SK-N-MC (cell line): ENCODE data around the gene CYB561.

Experiments
- DNase-seq: peaks from one replicate; pipeline ENCODE4 v3.0.0-alpha.2; 2011; ENCODE audit warnings: low read depth, low spot score
- H3K27ac ChIP-seq: fragments of 200-600 bp; sonication (generic); 2 replicates; pipeline ENCODE4 v1.5.1; 2016; ENCODE audit warnings: mixed run types
- H3K36me3 ChIP-seq: fragments of 200-600 bp; sonication (generic); 2 replicates; pipeline ENCODE4 v1.6.1; 2017; ENCODE audit warnings: antibody characterized with exemption, low read length, mixed read lengths; ENCODE audit not compliant: insufficient read depth
- H3K4me3 ChIP-seq: fragments of 200-600 bp; sonication (generic); 2 replicates; pipeline ENCODE4 v1.5.1; 2016
- H3K9ac ChIP-seq: fragments of 200-600 bp; sonication (generic); 2 replicates; pipeline ENCODE4 v1.8.0; 2017; ENCODE audit warnings: mixed run types, mixed read lengths; ENCODE audit not compliant: insufficient read length
- H3K9me3 ChIP-seq: fragments of 200-600 bp; sonication (generic); 2 replicates; pipeline ENCODE4 v1.6.1; 2017; ENCODE audit warnings: low read depth, mild to moderate bottlenecking, antibody characterized with exemption, low read length, moderate library complexity, mixed read lengths
- EZH2 ChIP-seq: fragments of 200-600 bp; sonication (generic); IDR thresholded peaks from one replicate; pipeline ENCODE4 v1.6.1; 2017; ENCODE audit warnings: antibody characterized with exemption
- FOXP2 ChIP-seq: optimal IDR thresholded peaks from 2 replicates; pipeline ENCODE3; 2011; ENCODE audit warnings: mild to moderate bottlenecking, moderate library complexity; ENCODE audit not compliant: insufficient read depth; ENCODE audit errors: extremely low read length, control extremely low read depth
- POLR2AphosphoS5 ChIP-seq: IDR thresholded peaks from 2 replicates; pipeline ENCODE4 v1.6.1; 2012; ENCODE audit warnings: mild to moderate bottlenecking, low read depth, low read length, borderline replicate concordance

The CYB561 gene

GRCh38 chr17:63481488-63481870 is 35.4 kb upstream of the CYB561 start:
- Histone ChIP-seq H3K9ac (no peak overlapping the region), H3K4me3 (no peak overlapping the region), H3K9me3 (no peaks in the 10 kb centered on the region), H3K27ac (no peak overlapping the region), H3K36me3 (no peaks in the 10 kb centered on the region)
- TF ChIP-seq POLR2AphosphoS5: no peak
- TF ChIP-seq FOXP2: no peak
- no peak for TF ChIP-seq EZH2
- DNase-seq: no peak

GRCh38 chr17:63480826-63481487 is 34.9 kb upstream of the CYB561 start:
- TF ChIP-seq FOXP2 (peak; percentile 25), POLR2AphosphoS5 (no peak)
- Histone ChIP-seq H3K27ac (no peak overlapping the region), H3K9ac (no peak overlapping the region)

GRCh38 chr17:63480192-63480784 is 34.2 kb upstream of the CYB561 start:
- TF ChIP-seq POLR2AphosphoS5 (no peak), EZH2 (no peak), FOXP2 (no peak)
- H3K9ac ChIP-seq: no peak overlapping the region
- no peak for DNase-seq
- H3K4me3 ChIP-seq: no peak overlapping the region
- no peak overlapping the region for H3K27ac ChIP-seq
- no peaks in the 10 kb centered on the region for H3K36me3 ChIP-seq
- no peaks in the 10 kb centered on the region for H3K9me3 ChIP-seq

More at GRCh38 chr17:63480826-63481487, 34.9 kb upstream of the CYB561 start:
- DNase-seq: no peak
- no peak overlapping the region for H3K4me3 ChIP-seq
- no peaks in the 10 kb centered on the region for H3K36me3 ChIP-seq
- H3K9me3 ChIP-seq: no peaks in the 10 kb centered on the region

- no peak for TF ChIP-seq POLR2AphosphoS5
- TF ChIP-seq FOXP2: no peak
- TF ChIP-seq EZH2: no peak
- no peak for DNase-seq
- Histone ChIP-seq H3K27ac (no peak overlapping the region), H3K4me3 (no peak overlapping the region), H3K9me3 (no peaks in the 10 kb centered on the region), H3K9ac (no peak overlapping the region), H3K36me3 (no peaks in the 10 kb centered on the region)
Observed at GRCh38 chr17:63479495-63480184, 33.5 kb upstream of the CYB561 start.

- Histone ChIP-seq H3K9me3 (no peaks in the 10 kb centered on the region), H3K4me3 (no peak overlapping the region), H3K9ac (no peak overlapping the region), H3K36me3 (no peaks in the 10 kb centered on the region), H3K27ac (no peak overlapping the region)
- no peak for DNase-seq
- no peak for TF ChIP-seq POLR2AphosphoS5
- TF ChIP-seq FOXP2: no peak
- TF ChIP-seq EZH2: no peak
Observed at GRCh38 chr17:63478814-63479494, 32.8 kb upstream of the CYB561 start.

DNA sequence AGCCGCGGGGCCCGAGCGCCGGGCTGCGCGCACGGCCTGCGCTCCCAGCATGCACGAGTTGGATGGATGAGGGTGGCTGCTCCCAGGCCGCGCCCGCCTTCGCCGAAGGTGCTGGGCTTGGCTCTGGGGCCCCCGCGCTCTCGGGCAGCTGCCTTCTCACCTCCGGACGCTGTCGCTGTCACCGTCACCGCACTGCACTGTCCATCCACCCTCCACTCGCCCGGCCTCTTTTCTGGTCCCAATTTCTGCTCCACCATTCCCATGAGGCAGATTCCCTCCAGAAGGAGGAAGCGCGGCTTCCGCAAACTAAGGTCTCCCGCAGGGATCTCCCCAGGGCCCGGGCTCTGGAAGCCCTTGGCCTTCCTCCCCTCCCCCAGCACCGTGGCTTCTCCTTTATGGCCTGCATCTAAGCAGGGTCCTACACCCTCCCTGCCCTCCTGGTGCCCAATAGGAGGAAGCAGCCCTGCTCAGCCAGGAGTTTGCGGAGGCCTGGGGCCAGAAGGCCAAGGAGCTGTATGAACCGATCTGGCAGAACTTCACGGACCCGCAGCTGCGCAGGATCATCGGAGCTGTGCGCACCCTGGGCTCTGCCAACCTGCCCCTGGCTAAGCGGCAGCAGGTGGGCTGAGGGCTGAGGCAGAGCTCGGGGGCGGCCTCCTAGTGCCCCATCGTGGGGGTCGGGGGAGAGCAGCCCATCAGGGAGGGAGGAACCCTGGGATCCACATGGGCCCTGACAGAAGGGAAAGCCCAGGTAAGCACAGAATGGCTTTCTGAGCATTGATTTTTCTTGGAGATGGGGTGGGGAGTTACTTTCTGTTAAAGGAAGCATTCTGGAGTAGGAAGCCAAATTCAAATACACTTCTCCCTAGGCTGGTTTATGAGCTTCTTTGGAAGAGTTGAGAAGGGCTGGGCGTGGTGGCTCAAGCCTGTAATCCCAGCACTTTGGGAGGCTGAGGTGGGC is 31.7 kb upstream of the CYB561 start:
- DNase-seq: no peak
- no peak overlapping the region for H3K9ac ChIP-seq
- no peaks in the 10 kb centered on the region for H3K9me3 ChIP-seq
- no peak overlapping the region for H3K27ac ChIP-seq
- peak overlapping the region; percentile 74 for H3K4me3 ChIP-seq
- no peaks in the 10 kb centered on the region for H3K36me3 ChIP-seq
- no peak for TF ChIP-seq FOXP2
- no peak for TF ChIP-seq POLR2AphosphoS5
- no peak for TF ChIP-seq EZH2

DNA sequence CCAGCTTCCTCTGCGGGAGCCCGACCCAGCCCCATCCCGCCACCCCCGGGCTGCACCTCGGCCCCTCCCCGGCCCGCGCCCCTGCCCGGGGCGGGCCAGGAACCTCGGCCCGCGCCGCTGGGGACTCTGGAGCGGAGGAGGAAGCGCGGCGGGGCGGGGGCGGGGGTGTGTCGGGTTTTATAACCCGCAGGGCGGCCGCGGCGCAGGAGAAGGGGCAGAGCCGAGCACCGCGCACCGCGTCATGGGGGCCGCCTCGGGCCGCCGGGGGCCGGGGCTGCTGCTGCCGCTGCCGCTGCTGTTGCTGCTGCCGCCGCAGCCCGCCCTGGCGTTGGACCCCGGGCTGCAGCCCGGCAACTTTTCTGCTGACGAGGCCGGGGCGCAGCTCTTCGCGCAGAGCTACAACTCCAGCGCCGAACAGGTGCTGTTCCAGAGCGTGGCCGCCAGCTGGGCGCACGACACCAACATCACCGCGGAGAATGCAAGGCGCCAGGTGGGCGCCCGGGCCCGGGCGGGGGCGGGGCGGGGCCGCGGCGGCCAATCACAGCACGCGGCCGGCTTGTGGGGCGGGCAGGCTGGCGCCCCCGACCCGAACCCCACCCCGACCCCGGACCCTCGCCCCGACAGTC is 30.9 kb upstream of the CYB561 start, which contains the start of gene ACE:
Gene ACE, plus strand, starts transcription at position 208 of the 626 bp plus-strand sequence. Its CDS starts 34 bp downstream, at position 242.
- no peak for DNase-seq
- no peak within 1 kb of the TSS for H3K27ac ChIP-seq
- no peak within 1 kb of the TSS for H3K9ac ChIP-seq
- TF ChIP-seq POLR2AphosphoS5 (no peak), EZH2 (no peak)
- no peaks in the 10 kb centered on the region for H3K36me3 ChIP-seq
- H3K9me3 ChIP-seq: no peaks in the 10 kb centered on the region
- peak within 1 kb of the TSS; percentile 74 for H3K4me3 ChIP-seq
